ENCODE data around the gene BCLAF1. TPM values are rescaled to one million over a fixed set of nuclear protein-coding genes. Genes with fewer than 3 reads are reported as not detected.

The BCLAF1 gene
- total RNA-seq, 2 donors from 2014 or later = 70.0 to 170 TPM

GRCh38 chr6:136326038-136326553 is 36.5 kb upstream of the BCLAF1 start:
- ATAC-seq (ENCODE audit: insufficient number of reproducible peaks, low FRiP score, low read depth) = no peak
- DNase-seq (ENCODE audit: low spot score) = no peak
- Histone ChIP-seq H3K4me1 (ENCODE audit: control insufficient read depth in 1 of 2, low read depth in 2 of 2) (no peaks in the 10 kb centered on the region), H3K36me3 (no peaks in the 10 kb centered on the region), H3K27me3 (replicated peaks; ENCODE audit: insufficient read depth) (no peaks in the 10 kb centered on the region), H3K9me3 (no peaks in the 10 kb centered on the region), H3K4me3 (no peak overlapping the region), H3K27ac (no peak overlapping the region)
- TF ChIP-seq, protein P1, sequence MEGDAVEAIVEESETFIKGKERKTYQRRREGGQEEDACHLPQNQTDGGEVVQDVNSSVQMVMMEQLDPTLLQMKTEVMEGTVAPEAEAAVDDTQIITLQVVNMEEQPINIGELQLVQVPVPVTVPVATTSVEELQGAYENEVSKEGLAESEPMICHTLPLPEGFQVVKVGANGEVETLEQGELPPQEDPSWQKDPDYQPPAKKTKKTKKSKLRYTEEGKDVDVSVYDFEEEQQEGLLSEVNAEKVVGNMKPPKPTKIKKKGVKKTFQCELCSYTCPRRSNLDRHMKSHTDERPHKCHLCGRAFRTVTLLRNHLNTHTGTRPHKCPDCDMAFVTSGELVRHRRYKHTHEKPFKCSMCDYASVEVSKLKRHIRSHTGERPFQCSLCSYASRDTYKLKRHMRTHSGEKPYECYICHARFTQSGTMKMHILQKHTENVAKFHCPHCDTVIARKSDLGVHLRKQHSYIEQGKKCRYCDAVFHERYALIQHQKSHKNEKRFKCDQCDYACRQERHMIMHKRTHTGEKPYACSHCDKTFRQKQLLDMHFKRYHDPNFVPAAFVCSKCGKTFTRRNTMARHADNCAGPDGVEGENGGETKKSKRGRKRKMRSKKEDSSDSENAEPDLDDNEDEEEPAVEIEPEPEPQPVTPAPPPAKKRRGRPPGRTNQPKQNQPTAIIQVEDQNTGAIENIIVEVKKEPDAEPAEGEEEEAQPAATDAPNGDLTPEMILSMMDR (IDR thresholded peaks at IDR 0.05) = no peak

GRCh38 chr6:136324686-136325380 is 35.2 kb upstream of the BCLAF1 start:
- TF ChIP-seq, protein P1 (IDR thresholded peaks at IDR 0.05) = no peak
- H3K27ac ChIP-seq = no peak overlapping the region
- H3K4me1 ChIP-seq (ENCODE audit: control insufficient read depth in 1 of 2, low read depth in 2 of 2) = no peaks in the 10 kb centered on the region
- H3K9me3 ChIP-seq = no peaks in the 10 kb centered on the region
- no peak overlapping the region for H3K4me3 ChIP-seq
- no peaks in the 10 kb centered on the region for H3K36me3 ChIP-seq
- no peaks in the 10 kb centered on the region for H3K27me3 ChIP-seq (replicated peaks; ENCODE audit: insufficient read depth)
- DNase-seq (ENCODE audit: low spot score) (no peak), ATAC-seq (ENCODE audit: insufficient number of reproducible peaks, low FRiP score, low read depth) (no peak)

- H3K9me3 ChIP-seq = no peaks in the 10 kb centered on the region
- no peaks in the 10 kb centered on the region for H3K36me3 ChIP-seq
- TF ChIP-seq, protein P1 (IDR thresholded peaks at IDR 0.05) = no peak
- H3K4me1 ChIP-seq (ENCODE audit: control insufficient read depth in 1 of 2, low read depth in 2 of 2) = no peaks in the 10 kb centered on the region
- no peaks in the 10 kb centered on the region for H3K27me3 ChIP-seq (replicated peaks; ENCODE audit: insufficient read depth)
- DNase-seq (ENCODE audit: low spot score) = no peak
- no peak for ATAC-seq (ENCODE audit: insufficient number of reproducible peaks, low FRiP score, low read depth)
- H3K4me3 ChIP-seq = no peak overlapping the region
- no peak overlapping the region for H3K27ac ChIP-seq
Measured at GRCh38 chr6:136323431-136324112, 33.9 kb upstream of the BCLAF1 start.

GRCh38 chr6:136319732-136320131 is 30.1 kb upstream of the BCLAF1 start:
- TF ChIP-seq, protein P1 (IDR thresholded peaks at IDR 0.05) = no peak
- no peak overlapping the region for H3K27ac ChIP-seq
- DNase-seq (ENCODE audit: low spot score) (no peak), ATAC-seq (ENCODE audit: insufficient number of reproducible peaks, low FRiP score, low read depth) (no peak)
- no peak overlapping the region for H3K4me3 ChIP-seq
- H3K4me1 ChIP-seq (ENCODE audit: control insufficient read depth in 1 of 2, low read depth in 2 of 2) = peaks cover 0 to 4% of the 10 kb centered on the region in 2 donors
- H3K27me3 ChIP-seq (replicated peaks; ENCODE audit: insufficient read depth) = no peaks in the 10 kb centered on the region
- no peaks in the 10 kb centered on the region for H3K36me3 ChIP-seq
- no peaks in the 10 kb centered on the region for H3K9me3 ChIP-seq

DNA sequence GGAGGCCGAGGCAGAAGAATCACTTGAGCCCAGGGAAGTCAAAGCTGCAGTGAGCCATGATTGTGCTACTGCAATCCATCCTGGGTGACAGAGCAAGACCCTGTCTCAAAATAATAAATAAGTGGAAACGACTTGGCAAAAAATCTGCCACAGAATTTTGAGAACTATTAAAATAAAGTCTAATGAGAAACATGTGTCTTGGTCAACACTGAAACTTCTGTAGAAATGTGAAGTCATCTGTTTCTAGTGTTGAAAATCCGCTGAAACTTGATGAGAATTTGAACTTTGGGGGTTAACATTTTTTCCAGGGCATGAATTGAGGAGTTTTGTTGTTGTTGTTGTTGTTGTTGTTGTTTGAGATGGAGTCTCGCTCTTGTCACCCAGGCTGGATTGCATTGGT is 29.0 kb upstream of the BCLAF1 start:
- Histone ChIP-seq H3K27me3 (replicated peaks; ENCODE audit: insufficient read depth) (no peaks in the 10 kb centered on the region), H3K4me3 (no peak overlapping the region), H3K4me1 (ENCODE audit: control insufficient read depth in 1 of 2, low read depth in 2 of 2) (peaks cover 0 to 4% of the 10 kb centered on the region in 2 donors), H3K27ac (no peak overlapping the region), H3K9me3 (no peaks in the 10 kb centered on the region), H3K36me3 (no peaks in the 10 kb centered on the region)
- ATAC-seq (ENCODE audit: insufficient number of reproducible peaks, low FRiP score, low read depth) (no peak), DNase-seq (ENCODE audit: low spot score) (no peak)
- TF ChIP-seq, protein P1 (IDR thresholded peaks at IDR 0.05) = no peak
